ENCODE measurements around the gene CDC42.

Gene CDC42

GRCh38 chr1:22120469-22120790 lies 67.9 kb downstream of the CDC42 start:
- Histone ChIP-seq H3K79me2 (ENCODE audit: insufficient read depth, low read length) (no peaks in the 10 kb centered on the region), H2AFZ (ENCODE audit: low read length) (no peak overlapping the region), H3K4me2 (ENCODE audit: low read depth, low read length, poor library complexity, severe bottlenecking) (no peak overlapping the region), H3K9me3 (ENCODE audit: insufficient read depth, low read depth, low read length) (no peaks in the 10 kb centered on the region), H3K4me3 (ENCODE audit: low read length, poor library complexity, severe bottlenecking) (no peak overlapping the region), H3K9me2 (replicated peaks; ENCODE audit: low read depth, low read length) (no peaks in the 10 kb centered on the region), H3K9ac (ENCODE audit: low read depth, low read length, poor library complexity, severe bottlenecking) (no peak overlapping the region), H3F3A (ENCODE audit: low read depth) (no peaks in the 10 kb centered on the region), H3K27me3 (ENCODE audit: insufficient read depth, low read length, poor library complexity, severe bottlenecking) (no peaks in the 10 kb centered on the region), H3K36me3 (ENCODE audit: insufficient read depth, low read length) (no peaks in the 10 kb centered on the region), H4K20me1 (ENCODE audit: insufficient read depth, low read length, poor library complexity, severe bottlenecking) (peaks cover 2% of the 10 kb centered on the region), H3K4me1 (ENCODE audit: insufficient read depth, low read length, poor library complexity, severe bottlenecking) (no peaks in the 10 kb centered on the region)
- TF ChIP-seq CTCF (conservative IDR thresholded peaks at IDR 0.05; ENCODE audit: low read length) (no peak), EZH2phosphoT487 (IDR thresholded peaks at IDR 0.05; ENCODE audit: borderline replicate concordance) (no peak)

GRCh38 chr1:22121421-22121911 lies 69.0 kb downstream of the CDC42 start:
- Histone ChIP-seq H4K20me1 (ENCODE audit: insufficient read depth, low read length, poor library complexity, severe bottlenecking) (no peaks in the 10 kb centered on the region), H3K9me2 (replicated peaks; ENCODE audit: low read depth, low read length) (no peaks in the 10 kb centered on the region), H3K9me3 (ENCODE audit: insufficient read depth, low read depth, low read length) (no peaks in the 10 kb centered on the region), H3K4me1 (ENCODE audit: insufficient read depth, low read length, poor library complexity, severe bottlenecking) (no peaks in the 10 kb centered on the region), H3K79me2 (ENCODE audit: insufficient read depth, low read length) (no peaks in the 10 kb centered on the region), H3K4me3 (ENCODE audit: low read length, poor library complexity, severe bottlenecking) (no peak overlapping the region), H3F3A (ENCODE audit: low read depth) (no peaks in the 10 kb centered on the region), H3K9ac (ENCODE audit: low read depth, low read length, poor library complexity, severe bottlenecking) (no peak overlapping the region), H2AFZ (ENCODE audit: low read length) (no peak overlapping the region), H3K27me3 (ENCODE audit: insufficient read depth, low read length, poor library complexity, severe bottlenecking) (no peaks in the 10 kb centered on the region), H3K36me3 (ENCODE audit: insufficient read depth, low read length) (no peaks in the 10 kb centered on the region), H3K4me2 (ENCODE audit: low read depth, low read length, poor library complexity, severe bottlenecking) (no peak overlapping the region)
- TF ChIP-seq CTCF (conservative IDR thresholded peaks at IDR 0.05; ENCODE audit: low read length) (no peak), EZH2phosphoT487 (IDR thresholded peaks at IDR 0.05; ENCODE audit: borderline replicate concordance) (no peak)

- H3K4me3 ChIP-seq (ENCODE audit: low read length, poor library complexity, severe bottlenecking) = no peak overlapping the region
- H3K4me2 ChIP-seq (ENCODE audit: low read depth, low read length, poor library complexity, severe bottlenecking) = no peak overlapping the region
- no peaks in the 10 kb centered on the region for H4K20me1 ChIP-seq (ENCODE audit: insufficient read depth, low read length, poor library complexity, severe bottlenecking)
- H2AFZ ChIP-seq (ENCODE audit: low read length) = no peak overlapping the region
- no peaks in the 10 kb centered on the region for H3K36me3 ChIP-seq (ENCODE audit: insufficient read depth, low read length)
- no peaks in the 10 kb centered on the region for H3K9me2 ChIP-seq (replicated peaks; ENCODE audit: low read depth, low read length)
- H3K79me2 ChIP-seq (ENCODE audit: insufficient read depth, low read length) = no peaks in the 10 kb centered on the region
- H3K9me3 ChIP-seq (ENCODE audit: insufficient read depth, low read depth, low read length) = no peaks in the 10 kb centered on the region
- no peaks in the 10 kb centered on the region for H3K27me3 ChIP-seq (ENCODE audit: insufficient read depth, low read length, poor library complexity, severe bottlenecking)
- no peak for TF ChIP-seq CTCF (conservative IDR thresholded peaks at IDR 0.05; ENCODE audit: low read length)
- no peak for TF ChIP-seq EZH2phosphoT487 (IDR thresholded peaks at IDR 0.05; ENCODE audit: borderline replicate concordance)
- no peaks in the 10 kb centered on the region for H3K4me1 ChIP-seq (ENCODE audit: insufficient read depth, low read length, poor library complexity, severe bottlenecking)
- no peak overlapping the region for H3K9ac ChIP-seq (ENCODE audit: low read depth, low read length, poor library complexity, severe bottlenecking)
- H3F3A ChIP-seq (ENCODE audit: low read depth) = no peaks in the 10 kb centered on the region
These were observed 70.0 kb downstream of the CDC42 start for GRCh38 chr1:22122273-22123070.
